KMS-11 (cell line): ENCODE data around the gene PTER.

Experiments used
- H2AFZ ChIP-seq: fragments of 200-600 bp; sonication (generic); 2 replicates; pipeline ENCODE4 v1.6.1; 2016; ENCODE audit warnings: antibody characterized with exemption, mixed run types, low read depth
- H3K27ac ChIP-seq: fragments of 200-600 bp; sonication (generic); 2 replicates; pipeline ENCODE4 v1.6.1; 2016; ENCODE audit warnings: mild to moderate bottlenecking, mixed run types
- H3K27me3 ChIP-seq: fragments of 200-600 bp; sonication (generic); 2 replicates; pipeline ENCODE4 v1.6.1; 2017; ENCODE audit warnings: mild to moderate bottlenecking, low read depth, mixed run types, moderate library complexity; ENCODE audit not compliant: insufficient read depth
- H3K36me3 ChIP-seq: fragments of 200-600 bp; sonication (generic); 2 replicates; pipeline ENCODE4 v1.6.1; 2017; ENCODE audit warnings: mild to moderate bottlenecking, mixed run types; ENCODE audit not compliant: insufficient read depth
- H3K4me1 ChIP-seq: fragments of 200-600 bp; sonication (generic); 2 replicates; pipeline ENCODE4 v1.6.1; 2016; ENCODE audit warnings: mild to moderate bottlenecking, low read depth, mixed run types; ENCODE audit not compliant: poor library complexity, severe bottlenecking
- H3K4me2 ChIP-seq: fragments of 200-600 bp; sonication (generic); 2 replicates; pipeline ENCODE4 v1.7.0; 2016; ENCODE audit warnings: mild to moderate bottlenecking, mixed run types
- H3K4me3 ChIP-seq: fragments of 200-600 bp; sonication (generic); IDR thresholded peaks from 2 replicates; pipeline ENCODE4 v1.6.1; 2017; ENCODE audit warnings: low read depth, low read length, mixed read lengths; ENCODE audit not compliant: insufficient read depth
- H3K79me2 ChIP-seq: fragments of 200-600 bp; sonication (generic); 2 replicates; pipeline ENCODE4 v1.6.1; 2016; ENCODE audit warnings: low read depth, mixed run types; ENCODE audit not compliant: insufficient read depth
- H3K9ac ChIP-seq: fragments of 200-600 bp; sonication (generic); 2 replicates; pipeline ENCODE4 v1.6.1; 2016; ENCODE audit warnings: mild to moderate bottlenecking, mixed run types
- H4K20me1 ChIP-seq: fragments of 200-600 bp; sonication (generic); 2 replicates; pipeline ENCODE4 v1.6.1; 2016; ENCODE audit warnings: mild to moderate bottlenecking, mixed run types; ENCODE audit not compliant: insufficient read depth
- CTCF ChIP-seq: fragments of 200-600 bp; sonication (generic); conservative IDR thresholded peaks from 2 replicates; pipeline ENCODE4 v1.6.1; 2017; ENCODE audit warnings: low read depth, mild to moderate bottlenecking, antibody characterized with exemption, low read length, moderate library complexity, mixed read lengths

Gene PTER

GRCh38 chr10:16520900-16521299 lies 84.1 kb downstream of the PTER start:
- H4K20me1 ChIP-seq = no peaks in the 10 kb centered on the region
- H3K4me3 ChIP-seq = no peak overlapping the region
- H2AFZ ChIP-seq = no peak overlapping the region
- no peak for TF ChIP-seq CTCF
- no peak overlapping the region for H3K9ac ChIP-seq
- H3K79me2 ChIP-seq = no peaks in the 10 kb centered on the region
- no peaks in the 10 kb centered on the region for H3K27me3 ChIP-seq
- no peaks in the 10 kb centered on the region for H3K36me3 ChIP-seq
- H3K4me2 ChIP-seq = no peak overlapping the region
- no peaks in the 10 kb centered on the region for H3K4me1 ChIP-seq
- no peak overlapping the region for H3K27ac ChIP-seq

DNA sequence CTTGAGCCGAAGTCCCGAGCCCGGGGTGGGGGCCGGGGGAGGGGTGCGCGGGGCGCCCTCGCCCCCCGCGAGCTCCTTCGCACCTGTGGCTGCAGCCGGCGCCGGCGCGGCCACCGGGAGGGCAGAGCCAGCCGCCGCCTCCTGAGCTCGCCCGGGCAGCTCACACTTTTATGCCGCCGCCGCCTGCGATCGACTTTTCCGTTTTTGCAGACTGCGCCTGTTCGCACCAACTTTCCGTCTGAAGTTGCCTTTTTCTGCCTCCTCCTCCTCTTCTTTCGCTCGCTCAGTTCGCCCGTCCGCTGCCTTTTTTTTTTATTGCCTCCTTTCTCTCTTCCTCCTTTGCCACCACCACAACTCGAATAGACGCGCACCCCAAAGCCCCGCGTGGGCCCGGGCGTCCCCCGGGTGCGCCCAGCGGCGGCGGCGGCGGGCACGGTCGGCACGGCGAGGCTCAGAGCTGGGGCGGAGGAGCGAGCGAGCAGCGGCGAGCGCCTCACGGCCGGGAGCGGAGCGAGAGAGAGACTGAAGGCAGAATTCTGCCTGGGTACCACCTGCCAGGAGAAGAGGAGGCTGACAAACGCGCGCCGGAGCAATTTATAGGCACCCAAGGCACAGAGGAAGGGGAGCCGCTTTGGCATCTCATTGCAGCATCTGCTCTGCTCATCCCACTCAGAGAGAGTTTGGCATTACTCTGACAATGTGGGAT lies 84.7 kb downstream of the PTER start, which contains the start of gene C1QL3:
TSS of gene C1QL3 (minus strand) at position 569 of the 706 bp plus-strand sequence. CDS start 814 bp downstream, outside the sequence.
- no peak within 1 kb of the TSS for H2AFZ ChIP-seq
- H4K20me1 ChIP-seq = no peaks in the 10 kb centered on the region
- TF ChIP-seq CTCF = no peak
- H3K4me2 ChIP-seq = no peak within 1 kb of the TSS
- no peak within 1 kb of the TSS for H3K27ac ChIP-seq
- H3K27me3 ChIP-seq = no peaks in the 10 kb centered on the region
- no peaks in the 10 kb centered on the region for H3K79me2 ChIP-seq
- no peak within 1 kb of the TSS for H3K9ac ChIP-seq
- H3K4me3 ChIP-seq = no peak within 1 kb of the TSS
- no peaks in the 10 kb centered on the region for H3K4me1 ChIP-seq
- H3K36me3 ChIP-seq = no peaks in the 10 kb centered on the region

GRCh38 chr10:16527452-16527851 lies 90.6 kb downstream of the PTER start:
- H3K4me1 ChIP-seq = no peaks in the 10 kb centered on the region
- no peak overlapping the region for H3K9ac ChIP-seq
- no peaks in the 10 kb centered on the region for H3K79me2 ChIP-seq
- H2AFZ ChIP-seq = no peak overlapping the region
- H3K4me2 ChIP-seq = no peak overlapping the region
- no peak for TF ChIP-seq CTCF
- H3K27ac ChIP-seq = no peak overlapping the region
- no peaks in the 10 kb centered on the region for H4K20me1 ChIP-seq
- no peaks in the 10 kb centered on the region for H3K27me3 ChIP-seq
- H3K36me3 ChIP-seq = no peaks in the 10 kb centered on the region
- H3K4me3 ChIP-seq = no peak overlapping the region

DNA sequence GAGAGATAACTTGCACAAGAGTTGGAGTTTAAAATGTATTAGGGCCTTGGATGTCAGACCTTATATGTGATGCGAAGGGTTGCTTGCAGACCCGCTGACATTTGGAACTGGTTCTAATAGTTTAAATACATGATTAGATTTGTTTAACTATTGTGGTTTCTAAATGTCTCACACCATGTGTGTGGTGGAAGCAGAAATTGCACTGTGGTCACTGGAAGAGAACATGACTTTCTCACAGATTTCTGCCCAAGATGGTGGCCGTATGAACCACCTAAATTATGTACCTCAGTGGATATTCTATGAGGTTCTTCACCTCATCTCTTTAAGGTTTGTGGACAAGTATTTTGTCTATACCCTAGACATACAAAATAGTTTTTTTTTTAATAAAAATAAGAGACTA lies 93.0 kb downstream of the PTER start:
- TF ChIP-seq CTCF = no peak
- Histone ChIP-seq H4K20me1 (no peaks in the 10 kb centered on the region), H3K27ac (no peak overlapping the region), H2AFZ (no peak overlapping the region), H3K4me3 (no peak overlapping the region), H3K36me3 (no peaks in the 10 kb centered on the region), H3K79me2 (no peaks in the 10 kb centered on the region), H3K4me2 (no peak overlapping the region), H3K27me3 (no peaks in the 10 kb centered on the region), H3K4me1 (no peaks in the 10 kb centered on the region), H3K9ac (no peak overlapping the region)
